ENCODE results near the gene CNTNAP2. TPM values are rescaled to one million over a fixed set of nuclear protein-coding genes. Genes with fewer than 3 reads are reported as not detected.

Gene CNTNAP2
- total RNA-seq, 2 donors from 2014 or later: 4.4 to 8.5 TPM

GRCh38 chr7:148318102-148318811, 2201.7 kb downstream of the CNTNAP2 start:
- H3K27me3 ChIP-seq: no peaks in the 10 kb centered on the region

DNA sequence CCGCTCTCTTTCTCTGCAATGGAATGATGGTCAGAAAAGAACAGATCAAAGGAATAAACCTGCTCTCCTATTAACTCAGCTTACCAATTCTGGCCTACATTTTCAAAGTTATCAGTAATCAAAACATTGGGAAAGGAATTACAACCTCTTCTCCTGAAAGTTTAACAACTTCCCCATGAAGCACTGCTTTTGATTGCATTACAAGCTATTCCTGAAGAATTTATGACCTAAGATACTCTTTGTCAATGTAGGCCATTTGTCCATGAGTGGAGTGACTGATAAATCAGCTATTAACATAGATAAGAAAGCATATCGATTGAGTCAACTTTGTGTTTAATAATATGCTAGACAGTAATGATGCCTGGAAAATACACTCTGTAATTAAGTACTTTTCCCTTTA, 2202.2 kb downstream of the CNTNAP2 start:
- no peak for DNase-seq
- Histone ChIP-seq H3K27ac (no peak overlapping the region), H3K9me3 (no peaks in the 10 kb centered on the region), H3K4me1 (no peaks in the 10 kb centered on the region), H3K27me3 (no peaks in the 10 kb centered on the region), H3K36me3 (no peaks in the 10 kb centered on the region), H3K9ac (ENCODE audit: low read depth in 2 of 2, low read length in 2 of 2) (no peak overlapping the region), H3K4me3 (no peak overlapping the region)
- intact Hi-C loops (cut with DNase I): no loop called here
- TF ChIP-seq, protein P1, sequence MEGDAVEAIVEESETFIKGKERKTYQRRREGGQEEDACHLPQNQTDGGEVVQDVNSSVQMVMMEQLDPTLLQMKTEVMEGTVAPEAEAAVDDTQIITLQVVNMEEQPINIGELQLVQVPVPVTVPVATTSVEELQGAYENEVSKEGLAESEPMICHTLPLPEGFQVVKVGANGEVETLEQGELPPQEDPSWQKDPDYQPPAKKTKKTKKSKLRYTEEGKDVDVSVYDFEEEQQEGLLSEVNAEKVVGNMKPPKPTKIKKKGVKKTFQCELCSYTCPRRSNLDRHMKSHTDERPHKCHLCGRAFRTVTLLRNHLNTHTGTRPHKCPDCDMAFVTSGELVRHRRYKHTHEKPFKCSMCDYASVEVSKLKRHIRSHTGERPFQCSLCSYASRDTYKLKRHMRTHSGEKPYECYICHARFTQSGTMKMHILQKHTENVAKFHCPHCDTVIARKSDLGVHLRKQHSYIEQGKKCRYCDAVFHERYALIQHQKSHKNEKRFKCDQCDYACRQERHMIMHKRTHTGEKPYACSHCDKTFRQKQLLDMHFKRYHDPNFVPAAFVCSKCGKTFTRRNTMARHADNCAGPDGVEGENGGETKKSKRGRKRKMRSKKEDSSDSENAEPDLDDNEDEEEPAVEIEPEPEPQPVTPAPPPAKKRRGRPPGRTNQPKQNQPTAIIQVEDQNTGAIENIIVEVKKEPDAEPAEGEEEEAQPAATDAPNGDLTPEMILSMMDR (IDR thresholded peaks at IDR 0.05): no peak

More at GRCh38 chr7:148318102-148318811, 2201.7 kb downstream of the CNTNAP2 start:
- H3K9ac ChIP-seq (ENCODE audit: low read depth in 2 of 2, low read length in 2 of 2): no peak overlapping the region
- no peaks in the 10 kb centered on the region for H3K9me3 ChIP-seq
- no peak overlapping the region for H3K4me3 ChIP-seq
- no peak overlapping the region for H3K27ac ChIP-seq
- DNase-seq: no peak
- H3K36me3 ChIP-seq: no peaks in the 10 kb centered on the region
- intact Hi-C loops (cut with DNase I): no loop called here
- TF ChIP-seq, protein P1 (IDR thresholded peaks at IDR 0.05): no peak
- H3K4me1 ChIP-seq: no peaks in the 10 kb centered on the region

- Histone ChIP-seq H3K27ac (no peak overlapping the region), H3K9me3 (no peaks in the 10 kb centered on the region), H3K4me1 (no peaks in the 10 kb centered on the region), H3K4me3 (no peak overlapping the region), H3K27me3 (no peaks in the 10 kb centered on the region), H3K36me3 (no peaks in the 10 kb centered on the region), H3K9ac (ENCODE audit: low read depth in 2 of 2, low read length in 2 of 2) (no peak overlapping the region)
- TF ChIP-seq, protein P1 (IDR thresholded peaks at IDR 0.05): no peak
- intact Hi-C loops (cut with DNase I): no loop called here
- DNase-seq: no peak
Measured at GRCh38 chr7:148319316-148319808, 2202.8 kb downstream of the CNTNAP2 start.

- Histone ChIP-seq H3K9me3 (no peaks in the 10 kb centered on the region), H3K27ac (no peak overlapping the region), H3K36me3 (no peaks in the 10 kb centered on the region), H3K27me3 (no peaks in the 10 kb centered on the region), H3K4me3 (no peak overlapping the region), H3K4me1 (no peaks in the 10 kb centered on the region), H3K9ac (ENCODE audit: low read depth in 2 of 2, low read length in 2 of 2) (no peak overlapping the region)
- TF ChIP-seq, protein P1 (IDR thresholded peaks at IDR 0.05): no peak
- intact Hi-C loops (cut with DNase I): no loop called here
- DNase-seq: no peak
Measured at GRCh38 chr7:148325208-148325607, 2208.6 kb downstream of the CNTNAP2 start.

DNA sequence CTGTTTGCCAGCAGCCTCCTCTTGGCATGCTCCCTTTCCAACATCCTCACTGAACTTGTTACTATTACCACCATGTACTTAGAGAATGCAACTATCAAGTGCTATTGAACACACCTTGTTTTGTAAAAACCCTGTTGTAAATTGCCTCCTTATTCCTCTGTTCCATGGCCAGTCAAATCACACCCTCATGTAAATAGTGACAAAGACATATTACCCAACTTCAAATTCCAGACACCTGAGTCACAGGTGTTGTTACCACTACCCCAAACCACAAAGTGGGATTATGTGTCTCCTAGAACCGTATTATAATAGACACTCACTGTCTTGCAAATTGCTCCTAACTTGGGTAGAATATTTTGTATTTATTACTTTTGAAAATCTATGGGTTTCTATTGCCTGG, 2210.8 kb downstream of the CNTNAP2 start:
- intact Hi-C loops (cut with DNase I): no loop called here
- Histone ChIP-seq H3K27ac (no peak overlapping the region), H3K27me3 (no peaks in the 10 kb centered on the region), H3K36me3 (no peaks in the 10 kb centered on the region), H3K4me3 (no peak overlapping the region), H3K4me1 (no peaks in the 10 kb centered on the region), H3K9me3 (no peaks in the 10 kb centered on the region), H3K9ac (ENCODE audit: low read depth in 2 of 2, low read length in 2 of 2) (no peak overlapping the region)
- TF ChIP-seq, protein P1 (IDR thresholded peaks at IDR 0.05): no peak
- DNase-seq: no peak
